ENCODE results near the gene SCARF2. TPM values are rescaled to one million over a fixed set of nuclear protein-coding genes. Genes with fewer than 3 reads are reported as not detected.

Gene SCARF2
- total and polyA plus RNA-seq, 2 of the 13 experiments (the other 11 are each of a cell fraction or from before 2014, with no cell fraction given): 3.3 to 6.2 TPM

DNA sequence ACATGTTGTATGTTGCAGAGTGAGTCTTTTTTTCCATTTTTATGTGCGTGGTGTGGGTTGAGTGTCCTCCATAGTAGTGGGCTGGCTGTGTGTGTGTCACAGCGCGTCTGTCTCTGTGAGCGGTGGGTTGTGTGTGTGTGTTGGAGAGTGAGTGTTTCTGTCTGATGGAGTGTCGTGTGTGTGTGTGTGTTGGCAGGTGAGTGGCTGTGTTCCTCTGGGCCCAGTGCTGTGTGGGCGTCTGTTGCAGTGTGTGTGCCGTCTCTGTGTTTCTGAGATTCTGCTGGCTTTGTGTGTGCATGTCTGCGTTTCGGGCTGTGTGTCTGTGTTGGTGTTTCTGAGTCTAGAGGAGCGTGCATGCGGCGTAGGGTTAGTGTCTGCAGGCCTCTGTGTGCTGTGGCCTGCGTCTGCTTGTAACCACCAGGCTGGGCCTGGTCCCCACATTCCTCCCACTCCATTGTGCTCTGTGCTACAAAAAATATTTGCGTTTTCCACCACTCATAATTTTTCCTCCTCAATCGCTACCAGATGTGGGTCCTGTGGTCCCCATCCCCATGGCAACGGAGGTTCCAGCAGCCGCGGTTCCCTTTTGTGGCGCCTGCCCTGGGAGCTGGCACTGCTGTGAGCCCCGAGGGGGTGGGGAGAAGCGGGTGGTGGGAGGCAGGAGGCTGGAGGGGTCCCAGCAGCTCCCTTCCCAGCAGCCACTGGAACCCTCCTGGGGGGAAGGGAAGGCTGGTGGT is 15.2 kb downstream of the SCARF2 start:
- Histone ChIP-seq H3K27me3 (ENCODE audit: control insufficient read depth in 1 of 2, insufficient read depth in 2 of 2, low read length in 2 of 2) (no peaks in the 10 kb centered on the region; a peak in 2 of 5 replicates), H3K9ac (ENCODE audit: insufficient read depth, low read depth, low read length) (no peak overlapping the region), H3K4me3 (replicated peaks in 1 of 3; ENCODE audit: insufficient read depth in 1 of 3, low read depth in 2 of 3, low read length in 3 of 3) (no peak overlapping the region), H3K79me2 (ENCODE audit: insufficient read depth, low read length) (no peaks in the 10 kb centered on the region), H3K36me3 (replicated peaks in 1 of 2; ENCODE audit: control insufficient read depth in 1 of 2, insufficient read depth in 2 of 2, low read length in 2 of 2) (peaks cover 0 to 6% of the 10 kb centered on the region in 2 experiments; a peak in 1 of 5 replicates), H4K20me1 (ENCODE audit: insufficient read depth, low read length) (no peaks in the 10 kb centered on the region), H3K4me2 (ENCODE audit: low read depth, low read length) (no peak overlapping the region), H2AFZ (ENCODE audit: low read length) (no peak overlapping the region), H3K27ac (ENCODE audit: extremely low read length, insufficient read depth, low read length) (no peak overlapping the region), H3K4me1 (ENCODE audit: insufficient read depth, low read length) (peaks cover 60% of the 10 kb centered on the region), H3K9me3 (ENCODE audit: low read length) (no peaks in the 10 kb centered on the region)
- 80% methylated on average over 17 of the region's 21 CpGs for WGBS (ENCODE audit: low lambda C conversion rate)
- ChIA-PET CTCF (ENCODE audit: low intra/inter-chr PET ratio, low total read pairs) (no interaction called here), POLR2A (no interaction called here)
- ATAC-seq (no peak), DNase-seq (ENCODE audit: low spot score) (no peak), FAIRE-seq (no peak)
- in situ Hi-C loops (cut with HindIII; ENCODE audit: extremely low pct_ligation_motif_present, low pct_unique_long_range_greater_than_20kb) (loop anchor here (5.0 kb wide), 1 partner anchor 35 kb away; no protein-coding TSS in a partner anchor), intact Hi-C loops (cut with micrococcal nuclease; ENCODE audit: unreplicated experiment) (loop anchor here (10.0 kb wide), 1 partner anchor 72 kb away; the partner anchor contains the start of gene KLHL22)
- BruUV-seq (replicated peaks): no TSS peak
- TF ChIP-seq RFX1 (IDR thresholded peaks at IDR 0.05): no peak
- TF ChIP-seq ZNF713 (CRISPR knock-in tag; IDR thresholded peaks at IDR 0.05): no peak
- TF ChIP-seq, protein P1, sequence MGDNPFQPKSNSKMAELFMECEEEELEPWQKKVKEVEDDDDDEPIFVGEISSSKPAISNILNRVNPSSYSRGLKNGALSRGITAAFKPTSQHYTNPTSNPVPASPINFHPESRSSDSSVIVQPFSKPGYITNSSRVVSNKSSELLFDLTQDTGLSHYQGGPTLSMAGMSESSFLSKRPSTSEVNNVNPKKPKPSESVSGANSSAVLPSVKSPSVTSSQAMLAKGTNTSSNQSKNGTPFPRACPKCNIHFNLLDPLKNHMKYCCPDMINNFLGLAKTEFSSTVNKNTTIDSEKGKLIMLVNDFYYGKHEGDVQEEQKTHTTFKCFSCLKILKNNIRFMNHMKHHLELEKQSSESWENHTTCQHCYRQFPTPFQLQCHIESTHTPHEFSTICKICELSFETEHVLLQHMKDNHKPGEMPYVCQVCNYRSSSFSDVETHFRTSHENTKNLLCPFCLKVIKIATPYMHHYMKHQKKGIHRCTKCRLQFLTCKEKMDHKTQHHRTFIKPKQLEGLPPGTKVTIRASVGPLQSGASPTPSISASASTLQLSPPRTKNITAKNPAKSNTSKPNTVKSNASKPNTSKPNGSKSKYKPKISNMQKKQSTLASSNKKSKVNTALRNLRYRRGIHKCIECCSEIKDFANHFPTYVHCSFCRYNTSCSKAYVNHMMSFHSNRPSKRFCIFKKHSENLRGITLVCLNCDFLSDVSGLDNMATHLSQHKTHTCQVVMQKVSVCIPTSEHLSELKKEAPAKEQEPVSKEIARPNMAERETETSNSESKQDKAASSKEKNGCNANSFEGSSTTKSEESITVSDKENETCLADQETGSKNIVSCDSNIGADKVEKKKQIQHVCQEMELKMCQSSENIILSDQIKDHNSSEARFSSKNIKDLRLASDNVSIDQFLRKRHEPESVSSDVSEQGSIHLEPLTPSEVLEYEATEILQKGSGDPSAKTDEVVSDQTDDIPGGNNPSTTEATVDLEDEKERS (CRISPR knock-in tag; IDR thresholded peaks at IDR 0.05): no peak
- no peak for TF ChIP-seq CEBPB (IDR thresholded peaks at IDR 0.05; ENCODE audit: borderline replicate concordance, low read depth, low read length)
- TF ChIP-seq, protein P2, sequence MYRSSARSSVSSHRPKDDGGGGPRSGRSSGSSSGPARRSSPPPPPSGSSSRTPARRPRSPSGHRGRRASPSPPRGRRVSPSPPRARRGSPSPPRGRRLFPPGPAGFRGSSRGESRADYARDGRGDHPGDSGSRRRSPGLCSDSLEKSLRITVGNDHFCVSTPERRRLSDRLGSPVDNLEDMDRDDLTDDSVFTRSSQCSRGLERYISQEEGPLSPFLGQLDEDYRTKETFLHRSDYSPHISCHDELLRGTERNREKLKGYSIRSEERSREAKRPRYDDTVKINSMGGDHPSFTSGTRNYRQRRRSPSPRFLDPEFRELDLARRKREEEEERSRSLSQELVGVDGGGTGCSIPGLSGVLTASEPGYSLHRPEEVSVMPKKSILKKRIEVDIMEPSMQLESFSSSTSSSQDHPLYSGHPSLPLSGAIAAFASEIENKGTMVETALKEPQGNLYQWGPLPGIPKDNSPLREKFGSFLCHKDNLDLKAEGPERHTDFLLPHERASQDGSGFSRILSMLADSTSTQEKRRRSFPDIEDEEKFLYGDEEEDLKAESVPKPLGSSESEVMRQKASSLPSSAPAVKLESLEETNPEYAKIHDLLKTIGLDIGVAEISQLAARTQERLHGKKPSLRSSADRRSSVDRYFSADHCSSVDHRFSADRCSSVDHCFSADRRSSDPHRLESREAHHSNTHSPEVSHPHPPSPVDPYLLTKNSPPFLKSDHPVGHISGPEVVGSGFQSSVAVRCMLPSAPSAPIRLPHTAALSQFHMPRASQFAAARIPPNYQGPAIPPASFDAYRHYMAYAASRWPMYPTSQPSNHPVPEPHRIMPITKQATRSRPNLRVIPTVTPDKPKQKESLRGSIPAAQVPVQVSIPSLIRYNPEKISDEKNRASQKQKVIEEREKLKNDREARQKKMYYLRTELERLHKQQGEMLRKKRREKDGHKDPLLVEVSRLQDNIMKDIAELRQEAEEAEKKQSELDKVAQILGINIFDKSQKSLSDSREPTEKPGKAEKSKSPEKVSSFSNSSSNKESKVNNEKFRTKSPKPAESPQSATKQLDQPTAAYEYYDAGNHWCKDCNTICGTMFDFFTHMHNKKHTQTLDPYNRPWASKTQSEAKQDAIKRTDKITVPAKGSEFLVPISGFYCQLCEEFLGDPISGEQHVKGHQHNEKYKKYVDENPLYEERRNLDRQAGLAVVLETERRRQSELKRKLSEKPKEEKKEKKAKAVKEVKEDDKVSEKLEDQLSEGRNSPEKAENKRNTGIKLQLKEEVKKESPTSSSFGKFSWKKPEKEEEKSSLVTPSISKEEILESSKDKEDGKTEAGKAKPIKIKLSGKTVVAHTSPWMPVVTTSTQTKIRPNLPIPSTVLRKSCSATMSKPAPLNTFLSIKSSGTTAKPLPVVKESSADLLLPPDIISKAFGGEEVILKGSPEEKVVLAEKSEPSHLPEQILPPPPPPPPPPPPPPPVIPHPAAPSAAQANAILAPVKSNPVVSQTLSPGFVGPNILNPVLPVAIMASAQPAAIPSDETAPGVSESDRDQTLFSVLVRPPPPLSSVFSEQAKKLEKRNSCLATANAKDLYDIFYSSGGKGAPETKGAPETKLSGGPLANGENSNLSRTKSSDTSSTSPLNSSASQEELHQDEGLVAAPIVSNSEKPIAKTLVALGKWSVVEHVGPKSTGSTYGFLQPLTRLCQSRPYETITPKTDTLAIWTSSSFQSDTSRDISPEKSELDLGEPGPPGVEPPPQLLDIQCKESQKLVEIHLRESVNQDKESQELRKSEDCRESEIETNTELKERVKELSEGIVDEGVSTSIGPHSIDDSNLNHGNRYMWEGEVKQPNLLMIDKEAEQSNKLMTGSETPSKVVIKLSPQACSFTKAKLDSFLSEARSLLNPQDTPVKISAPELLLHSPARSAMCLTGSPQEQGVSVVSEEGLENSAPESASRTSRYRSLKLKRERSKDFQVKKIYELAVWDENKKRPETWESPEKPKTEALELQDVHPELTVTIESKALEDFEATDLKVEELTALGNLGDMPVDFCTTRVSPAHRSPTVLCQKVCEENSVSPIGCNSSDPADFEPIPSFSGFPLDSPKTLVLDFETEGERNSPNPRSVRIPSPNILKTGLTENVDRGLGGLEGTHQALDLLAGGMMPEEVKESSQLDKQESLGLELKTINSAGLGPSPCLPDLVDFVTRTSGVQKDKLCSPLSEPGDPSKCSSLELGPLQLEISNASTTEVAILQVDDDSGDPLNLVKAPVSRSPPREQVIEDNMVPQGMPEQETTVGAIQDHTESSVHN (CRISPR knock-in tag; IDR thresholded peaks at IDR 0.05): no peak
- TF ChIP-seq, protein P3, sequence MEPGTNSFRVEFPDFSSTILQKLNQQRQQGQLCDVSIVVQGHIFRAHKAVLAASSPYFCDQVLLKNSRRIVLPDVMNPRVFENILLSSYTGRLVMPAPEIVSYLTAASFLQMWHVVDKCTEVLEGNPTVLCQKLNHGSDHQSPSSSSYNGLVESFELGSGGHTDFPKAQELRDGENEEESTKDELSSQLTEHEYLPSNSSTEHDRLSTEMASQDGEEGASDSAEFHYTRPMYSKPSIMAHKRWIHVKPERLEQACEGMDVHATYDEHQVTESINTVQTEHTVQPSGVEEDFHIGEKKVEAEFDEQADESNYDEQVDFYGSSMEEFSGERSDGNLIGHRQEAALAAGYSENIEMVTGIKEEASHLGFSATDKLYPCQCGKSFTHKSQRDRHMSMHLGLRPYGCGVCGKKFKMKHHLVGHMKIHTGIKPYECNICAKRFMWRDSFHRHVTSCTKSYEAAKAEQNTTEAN (CRISPR knock-in tag; conservative IDR thresholded peaks at IDR 0.05): no peak
- no peak for TF ChIP-seq JARID2 (CRISPR knock-in tag; IDR thresholded peaks at IDR 0.05; ENCODE audit: insufficient replicate concordance)
- no peak for TF ChIP-seq IRX3 (CRISPR knock-in tag; IDR thresholded peaks at IDR 0.05; ENCODE audit: borderline replicate concordance, low read depth)
- no peak for TF ChIP-seq DNMT1 (CRISPR knock-in tag; IDR thresholded peaks at IDR 0.05)
- TF ChIP-seq, protein P4, sequence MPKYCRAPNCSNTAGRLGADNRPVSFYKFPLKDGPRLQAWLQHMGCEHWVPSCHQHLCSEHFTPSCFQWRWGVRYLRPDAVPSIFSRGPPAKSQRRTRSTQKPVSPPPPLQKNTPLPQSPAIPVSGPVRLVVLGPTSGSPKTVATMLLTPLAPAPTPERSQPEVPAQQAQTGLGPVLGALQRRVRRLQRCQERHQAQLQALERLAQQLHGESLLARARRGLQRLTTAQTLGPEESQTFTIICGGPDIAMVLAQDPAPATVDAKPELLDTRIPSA (CRISPR knock-in tag; IDR thresholded peaks at IDR 0.05; ENCODE audit: borderline replicate concordance): no peak

Data from HepG2 (cell line).